ENCODE results near the gene FGD5.
"Not testable (repeated sequence)": the region's sequence is repeated elsewhere in the genome, so short reads cannot be mapped to it uniquely, and the experiment has no call there.

The FGD5 gene

GRCh38 chr3:14883226-14883625 lies 64.5 kb downstream of the FGD5 start:
- no peak for DNase-seq

DNA sequence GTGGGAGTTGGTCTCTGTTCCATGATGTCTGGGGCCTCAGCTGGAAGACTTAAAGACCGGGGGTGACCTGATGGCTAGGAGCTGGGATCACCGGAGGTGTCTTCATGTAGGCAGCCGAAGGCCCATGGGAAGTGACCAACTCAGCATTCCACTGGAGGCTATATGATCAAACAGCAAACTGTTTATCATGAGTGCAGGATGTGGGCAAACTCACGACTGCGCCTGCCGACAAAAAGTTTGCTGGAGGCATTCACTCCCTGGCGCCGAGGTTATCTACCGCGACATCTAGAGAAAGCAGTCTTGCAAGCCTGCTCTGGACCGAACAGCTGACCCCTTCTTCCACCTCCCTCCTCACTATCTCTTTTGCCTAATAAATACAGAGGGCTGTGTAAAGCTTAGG lies 65.9 kb downstream of the FGD5 start:
- DNase-seq, result no peak

- peak; percentile 19 for DNase-seq
Observed at GRCh38 chr3:14885307-14885706, 66.5 kb downstream of the FGD5 start.

DNA sequence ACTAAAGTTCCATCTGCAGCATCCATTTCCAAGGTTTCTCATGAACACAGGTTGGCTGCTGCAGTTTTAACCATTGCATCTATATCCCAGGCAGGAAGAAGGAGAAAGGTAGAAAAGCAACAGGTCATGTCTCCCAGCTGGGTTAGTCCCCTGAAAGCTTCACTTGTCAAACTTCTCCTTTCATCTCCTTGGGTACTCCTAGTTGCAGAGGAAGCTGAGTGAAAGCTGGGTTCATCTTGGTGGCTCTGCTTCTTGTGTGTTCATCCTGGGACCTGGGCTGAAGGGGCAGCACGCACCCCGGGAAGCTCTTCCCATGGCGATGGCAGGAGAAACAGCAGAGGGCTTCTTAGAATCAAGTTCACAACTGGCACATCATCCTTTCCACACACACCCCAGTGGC lies 67.3 kb downstream of the FGD5 start:
- DNase-seq, result no peak

GRCh38 chr3:14889205-14889604 lies 70.4 kb downstream of the FGD5 start:
- no peak for DNase-seq

DNA sequence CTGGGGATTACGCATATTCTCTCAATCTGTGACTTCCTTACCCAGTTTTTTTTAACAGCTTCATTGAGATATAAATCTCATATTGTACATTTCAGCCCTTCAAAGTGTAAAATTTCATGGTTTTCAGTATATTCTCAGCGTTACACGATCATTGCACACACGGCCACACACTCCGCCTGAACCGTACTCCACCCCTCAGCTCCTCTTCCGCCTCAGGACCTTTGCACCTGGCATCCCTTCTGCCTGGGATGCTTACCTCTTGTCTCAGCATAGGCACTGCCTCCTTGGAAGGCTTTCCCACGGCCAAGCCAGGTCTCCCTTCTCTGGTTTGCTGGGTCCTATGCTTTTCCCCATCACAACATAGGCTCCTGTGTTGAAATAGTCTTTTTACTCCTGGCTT lies 71.2 kb downstream of the FGD5 start:
- no peak for DNase-seq

GRCh38 chr3:14890476-14890875 lies 71.7 kb downstream of the FGD5 start:
- DNase-seq, result no peak

DNA sequence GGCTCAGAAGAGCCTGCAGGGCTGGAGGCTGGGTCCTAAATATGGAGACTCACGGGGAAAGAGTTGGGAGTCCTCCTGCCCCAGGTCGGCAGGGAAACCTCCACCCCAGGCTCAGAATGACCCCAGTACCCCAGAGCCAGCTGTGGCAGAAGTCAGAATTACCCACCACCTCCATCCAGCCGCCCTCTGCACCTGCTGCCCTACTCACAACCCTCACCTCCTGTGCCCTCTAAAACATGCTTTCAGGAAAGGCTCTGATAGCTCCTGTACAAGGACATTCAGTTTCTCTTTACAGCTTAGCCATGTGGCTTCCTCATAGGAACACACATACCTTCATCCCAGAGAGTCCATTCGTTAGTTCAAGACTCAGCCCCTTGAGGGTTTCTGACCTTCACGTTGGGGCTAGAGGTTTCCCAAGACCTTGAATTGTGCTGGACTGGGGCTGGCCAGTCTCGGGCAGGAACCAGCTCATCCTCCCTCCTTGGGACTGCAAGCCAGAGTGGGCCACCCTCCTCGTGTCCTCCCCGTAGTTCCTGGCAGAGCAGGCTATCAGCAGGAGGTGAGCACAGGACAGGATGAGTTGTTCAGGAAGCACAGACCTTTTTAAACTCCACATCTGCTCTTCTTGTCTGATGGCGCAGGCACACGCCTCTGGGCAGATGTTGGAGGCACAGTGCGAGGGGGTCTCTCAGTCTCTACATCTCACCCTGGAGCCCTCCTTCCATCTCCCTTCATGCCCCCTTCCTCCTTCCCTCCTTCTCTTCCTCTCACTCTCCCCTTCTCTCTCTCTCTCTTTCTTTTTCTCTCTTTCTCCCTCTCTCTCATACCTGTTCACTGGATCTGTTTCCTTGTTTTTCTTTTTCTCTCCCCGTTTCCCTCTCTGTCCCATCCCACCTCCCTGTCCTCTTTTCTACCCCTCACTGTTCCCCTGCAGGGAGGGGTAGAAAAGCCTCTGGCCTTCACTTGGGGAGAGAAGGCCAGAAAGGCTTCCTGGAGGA lies 72.7 kb downstream of the FGD5 start:
- no peak for DNase-seq

DNA sequence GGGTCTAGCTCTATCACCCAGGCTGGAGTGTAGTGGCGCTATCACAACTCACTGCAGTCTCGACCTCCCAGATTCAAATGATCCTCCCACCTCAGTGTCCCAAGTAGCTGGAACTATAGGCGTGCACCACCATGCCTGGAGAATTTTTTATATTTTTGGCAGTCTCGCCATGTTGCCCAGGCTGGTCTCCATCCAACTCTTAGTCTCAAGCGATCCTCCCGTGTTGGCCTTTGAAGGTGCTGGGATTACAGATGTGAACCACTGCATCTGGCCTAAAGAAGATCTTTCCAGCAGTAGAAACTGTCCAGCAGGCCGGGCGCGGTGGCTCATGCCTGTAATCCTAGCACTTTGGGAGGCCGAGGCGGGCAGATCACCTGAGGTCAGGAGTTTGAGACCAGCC lies 73.5 kb downstream of the FGD5 start:
- DNase-seq, result no peak

DNA sequence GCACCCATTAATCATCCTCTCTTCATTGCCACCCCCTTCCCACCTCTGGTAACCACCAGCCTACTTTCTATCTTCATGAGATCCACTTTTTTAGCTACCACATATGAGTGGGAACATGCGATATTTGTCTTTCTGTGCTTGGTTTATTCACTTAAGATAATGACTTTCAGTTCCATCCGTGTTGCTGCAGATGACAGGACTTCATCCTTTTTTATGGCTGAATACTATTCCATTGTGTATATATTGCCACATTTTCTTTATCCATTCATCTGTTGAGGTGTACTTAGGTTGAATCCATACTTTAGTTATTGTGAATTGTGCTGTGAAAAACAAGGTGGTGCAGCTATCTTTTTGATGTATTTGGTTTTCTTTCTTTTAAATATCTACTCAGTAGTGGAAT lies 75.3 kb downstream of the FGD5 start:
- no peak for DNase-seq

DNA sequence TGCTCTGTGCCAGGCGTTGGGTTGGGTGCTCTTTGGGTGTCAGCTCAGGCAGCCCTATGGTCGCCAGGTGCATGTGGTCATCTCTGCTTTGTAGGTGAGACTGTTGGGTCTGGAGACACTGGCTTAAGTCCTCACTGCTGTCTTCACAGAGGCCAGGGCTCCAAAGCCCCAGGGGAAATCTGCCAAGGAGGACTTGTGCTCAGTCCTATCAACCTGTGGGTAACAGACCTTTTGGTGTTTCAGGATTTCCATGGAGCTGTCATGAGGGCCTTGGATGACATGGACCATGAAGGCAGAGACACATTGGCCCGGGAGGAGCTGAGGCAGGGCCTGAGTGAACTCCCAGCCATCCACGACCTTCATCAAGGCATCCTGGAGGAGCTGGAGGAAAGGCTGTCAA lies 78.5 kb downstream of the FGD5 start:
- DNase-seq, result no peak

DNA sequence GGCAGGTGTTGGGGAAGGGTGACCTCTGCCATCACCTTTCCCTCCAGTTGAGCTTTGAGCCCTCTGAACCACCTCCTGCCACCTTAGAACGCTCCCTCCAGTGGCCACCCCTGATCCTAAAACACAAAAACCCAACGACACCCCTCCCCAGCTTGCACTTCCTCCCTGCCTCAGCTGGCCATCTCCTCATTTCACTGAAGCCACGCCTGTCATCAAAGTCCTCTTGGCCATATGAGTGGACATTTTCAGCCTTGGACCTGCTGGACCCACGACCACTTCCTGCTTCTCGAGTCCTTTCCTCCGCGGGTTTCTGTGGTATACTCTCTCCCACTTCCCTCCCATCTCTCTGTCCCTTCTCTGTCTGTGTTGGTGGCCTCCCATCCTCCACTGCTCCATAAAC lies 80.2 kb downstream of the FGD5 start:
- DNase-seq, result no peak

DNA sequence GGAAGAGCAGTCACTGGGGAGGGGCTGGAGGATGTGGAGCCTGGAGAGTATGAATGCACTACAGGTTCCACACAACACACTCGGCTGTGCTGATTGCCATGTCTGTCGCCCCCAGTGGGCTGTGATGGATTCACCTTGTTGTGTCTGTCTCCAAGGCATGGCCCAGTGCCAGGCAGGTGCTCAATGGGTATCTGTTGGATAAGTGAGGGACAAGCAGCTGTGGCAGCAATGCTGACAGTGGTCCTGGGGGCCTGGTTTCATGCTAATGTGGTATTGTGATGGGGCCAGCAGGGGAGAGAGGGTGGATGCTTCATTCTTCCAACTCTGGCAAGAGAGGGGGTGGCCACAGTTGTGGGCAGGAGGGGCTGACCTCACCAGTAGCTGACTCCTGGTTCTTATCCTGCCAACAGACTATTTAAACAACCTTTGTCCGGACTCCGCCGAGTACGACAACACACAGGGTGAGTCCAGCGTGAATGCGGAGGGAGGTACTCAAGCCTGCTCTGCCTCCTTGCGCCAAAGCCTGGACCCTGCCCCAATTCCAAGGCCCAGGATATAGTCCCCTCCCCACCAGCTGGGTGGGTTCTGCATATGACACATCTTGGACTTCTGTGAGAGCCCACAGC lies 81.3 kb downstream of the FGD5 start:
- no peak for DNase-seq

GRCh38 chr3:14900881-14901873 lies 82.4 kb downstream of the FGD5 start:
- no peak for DNase-seq

GRCh38 chr3:14902719-14903118 lies 84.0 kb downstream of the FGD5 start:
- DNase-seq, result no peak

- DNase-seq, result not testable (repeated sequence)
Observed at GRCh38 chr3:14903501-14903900, 84.7 kb downstream of the FGD5 start.

DNA sequence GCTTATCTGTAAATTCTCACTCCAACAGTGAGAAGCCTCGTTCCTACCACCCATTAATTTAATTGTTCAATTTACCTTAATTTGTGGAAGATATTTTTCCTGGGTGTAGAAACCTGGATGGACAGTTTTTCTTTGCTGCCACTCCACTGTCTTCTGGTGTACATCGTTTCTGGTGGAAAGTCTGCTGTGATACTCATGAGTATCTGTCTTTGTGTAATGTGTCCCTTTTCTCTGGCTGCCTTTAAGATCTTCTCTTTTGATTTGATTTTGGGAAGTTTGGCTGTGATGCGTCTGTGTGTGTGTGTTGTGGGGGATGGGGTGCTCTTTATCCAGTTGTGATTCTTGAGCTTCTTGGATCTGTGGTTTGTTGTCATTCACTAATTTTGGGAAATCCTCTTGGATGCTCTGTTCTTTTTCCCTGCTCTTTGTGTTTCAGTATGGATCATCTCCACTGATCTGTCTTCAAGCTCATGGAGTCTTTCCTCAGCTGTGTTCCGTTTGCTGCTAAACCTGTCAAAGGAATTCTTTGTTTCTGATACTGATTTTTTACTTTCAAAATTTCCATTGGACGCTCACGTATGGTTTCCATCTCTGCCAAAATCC lies 86.4 kb downstream of the FGD5 start:
- no peak for DNase-seq

DNA sequence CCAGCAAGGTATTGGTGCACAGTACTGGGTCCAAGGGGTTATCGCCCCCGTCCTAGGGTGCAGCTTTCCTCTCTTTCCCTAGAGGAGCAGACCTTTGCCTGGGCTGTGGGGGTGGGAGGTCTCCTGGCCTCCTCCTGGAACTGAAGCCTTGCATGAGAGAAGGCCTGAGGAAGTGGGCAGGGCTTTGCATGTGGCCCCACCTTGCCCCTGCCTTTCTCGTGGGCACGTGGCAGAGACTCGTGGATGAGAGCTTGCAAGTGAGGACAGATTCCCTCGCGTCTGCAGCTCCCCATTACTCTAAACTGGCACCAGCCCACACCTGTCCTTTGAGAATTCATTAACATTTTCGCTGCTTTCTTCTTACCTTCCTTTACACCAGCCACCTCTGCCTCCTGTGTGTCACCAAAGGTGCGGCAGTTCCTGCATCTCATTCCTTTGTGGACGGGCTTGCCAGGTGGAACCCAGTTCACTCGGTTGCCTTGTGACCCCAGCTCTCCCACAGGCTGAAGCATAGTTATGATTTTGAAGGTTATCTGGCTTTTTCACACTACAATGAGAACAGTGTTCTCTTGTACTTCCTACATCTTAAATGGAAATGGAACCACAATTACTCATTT lies 87.7 kb downstream of the FGD5 start:
- no peak for DNase-seq

DNA sequence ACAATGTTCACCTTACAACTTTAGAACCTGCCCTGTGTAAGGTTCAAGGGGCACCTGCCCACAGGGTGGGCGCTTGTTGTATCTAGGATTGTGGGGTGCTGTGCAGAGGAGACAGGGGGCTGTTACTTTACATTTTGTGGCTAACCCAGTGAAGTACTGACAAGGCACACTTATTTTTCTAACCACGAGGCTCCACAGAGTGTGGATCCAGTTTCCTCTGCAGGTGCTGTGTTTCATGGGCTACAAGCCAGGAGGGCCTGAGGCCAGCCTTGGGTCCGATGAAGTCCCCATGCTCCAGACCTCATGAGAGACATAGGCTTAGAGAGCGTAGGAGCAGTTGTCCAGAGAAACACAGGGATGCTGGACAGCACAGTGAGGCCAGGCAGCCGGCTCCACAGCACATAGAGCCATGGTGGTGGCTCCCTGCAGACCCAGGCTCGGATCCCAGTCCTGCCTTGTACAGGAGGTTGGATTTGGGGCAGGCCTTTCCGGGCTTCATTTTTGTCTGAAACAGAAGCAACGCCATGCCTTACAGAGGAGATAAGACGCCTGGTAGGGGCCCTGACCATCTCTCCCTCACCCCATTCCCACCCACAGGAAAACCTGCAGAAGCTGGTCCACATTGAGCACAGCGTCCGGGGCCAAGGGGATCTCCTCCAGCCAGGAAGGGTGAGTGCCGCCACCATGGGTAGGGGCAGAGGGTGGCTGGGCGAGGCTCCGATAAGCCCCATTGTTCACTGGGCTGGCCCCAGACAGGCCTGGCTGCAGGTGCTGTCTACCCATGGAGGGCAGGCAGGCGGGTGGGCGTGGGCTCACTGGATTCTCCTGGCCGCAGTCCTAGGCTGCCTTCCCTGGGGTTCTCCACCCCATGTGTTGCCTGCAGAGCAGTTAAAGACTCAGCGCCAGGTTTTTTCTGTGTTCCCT lies 88.5 kb downstream of the FGD5 start:
- DNase-seq, result no peak

- no peak for DNase-seq
Observed at GRCh38 chr3:14909250-14909649, 90.5 kb downstream of the FGD5 start.

DNA sequence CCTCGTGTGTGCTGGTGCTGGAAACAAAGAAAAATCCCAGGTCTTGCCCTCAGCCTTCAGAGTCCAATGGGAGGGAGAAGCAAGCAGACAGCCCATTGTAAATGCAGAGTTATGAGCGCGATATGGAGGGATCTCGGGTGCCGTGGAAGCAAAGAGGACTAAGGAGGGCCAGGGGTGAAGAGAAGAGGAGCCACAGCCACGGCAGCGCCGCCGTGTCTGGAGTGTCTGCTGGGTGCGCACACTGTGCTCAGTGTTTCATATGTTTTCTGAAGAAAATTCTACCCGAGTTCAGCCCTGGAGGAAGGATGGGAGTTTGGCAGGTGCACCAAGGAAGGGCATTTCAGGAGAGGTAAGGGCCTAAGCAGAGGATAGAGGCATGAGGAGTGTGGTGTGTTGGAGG lies 92.9 kb downstream of the FGD5 start:
- DNase-seq, result no peak
